Activated T-helper 17 cell treated with anti-CD3 and anti-CD28 coated beads, Interleukin-2, amount 50 U/mL, for 72 hours (primary cell): ENCODE measurements around the gene PDZD4. TPM values are rescaled to one million over a fixed set of nuclear protein-coding genes. Genes with fewer than 3 reads are reported as not detected.
A peak's percentile ranks its signal among the peaks of the same experiment; 100 is the strongest.

Experiments
- ATAC-seq: fragments of 150-1000 bp; cut with Tn5 transposase; replicated peaks from 2 replicates; pipeline ENCODE4 v1.10.0; 2021; ENCODE audit warnings: mild to moderate bottlenecking, moderate library complexity
- H3K27ac Mint-ChIP-seq: one replicate; pipeline ENCODE4 v1.8.0; 2022; ENCODE audit warnings: mixed read lengths
- H3K27me3 Mint-ChIP-seq: one replicate; pipeline ENCODE4 v1.8.0; 2022; ENCODE audit warnings: mixed read lengths
- H3K36me3 Mint-ChIP-seq: one replicate; pipeline ENCODE4 v1.8.0; 2022; ENCODE audit warnings: low read depth, mild to moderate bottlenecking, mixed read lengths
- H3K4me1 Mint-ChIP-seq: one replicate; pipeline ENCODE4 v1.8.0; 2022; ENCODE audit warnings: mixed read lengths
- H3K4me3 Mint-ChIP-seq: one replicate; pipeline ENCODE4 v1.8.0; 2022; ENCODE audit warnings: mild to moderate bottlenecking, mixed read lengths
- H3K9me3 Mint-ChIP-seq: one replicate; pipeline ENCODE4 v1.8.0; 2022; ENCODE audit warnings: mixed read lengths
- total RNA-seq, 2 donors: library from RNA; stranded (reverse); gene quantifications; one replicate each; pipeline ENCODE4 v1.2.3, GENCODE V29; 2022

PDZD4 gene
- total RNA-seq, 2 donors from 2014 or later = 1.3 to 8.0 TPM

- no peaks in the 10 kb centered on the region for H3K4me1 Mint-ChIP-seq
- no peaks in the 10 kb centered on the region for H3K9me3 Mint-ChIP-seq
- H3K4me3 Mint-ChIP-seq = no peak overlapping the region
- no peak for ATAC-seq
- H3K27me3 Mint-ChIP-seq = no peaks in the 10 kb centered on the region
- H3K27ac Mint-ChIP-seq = no peak overlapping the region
- H3K36me3 Mint-ChIP-seq = peaks cover 38% of the 10 kb centered on the region
These were observed 31.0 kb downstream of the PDZD4 start for GRCh38 chrX:153799326-153799725.

DNA sequence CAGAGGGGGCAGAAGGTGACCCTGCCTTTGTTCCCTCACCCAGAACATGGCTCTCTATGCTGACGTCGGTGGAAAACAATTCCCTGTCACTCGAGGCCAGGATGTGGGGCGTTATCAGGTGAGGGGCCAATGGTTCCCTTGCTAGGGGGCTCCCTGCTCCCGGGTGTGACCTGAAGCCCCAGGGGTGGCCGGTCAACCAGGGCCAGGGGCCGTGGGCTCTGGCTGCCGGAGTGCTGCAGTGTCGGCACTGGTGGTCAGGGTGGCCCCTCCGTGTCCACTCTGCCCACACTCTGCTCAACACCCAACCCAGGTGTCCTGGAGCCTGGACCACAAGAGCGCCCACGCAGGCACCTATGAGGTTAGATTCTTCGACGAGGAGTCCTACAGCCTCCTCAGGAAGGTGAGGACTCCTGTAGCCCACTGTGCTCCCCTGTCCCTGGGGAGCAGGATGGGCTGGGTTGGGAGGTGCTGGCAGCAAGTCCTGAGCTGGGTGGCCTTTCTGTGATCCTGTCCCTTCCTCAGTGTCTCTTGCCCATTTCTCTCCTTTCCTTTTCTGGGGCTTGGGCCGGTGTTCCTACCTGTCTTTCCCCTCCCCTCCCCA lies 32.8 kb downstream of the PDZD4 start:
- H3K4me3 Mint-ChIP-seq = peak overlapping the region; percentile 85
- no peak overlapping the region for H3K27ac Mint-ChIP-seq
- no peaks in the 10 kb centered on the region for H3K9me3 Mint-ChIP-seq
- no peaks in the 10 kb centered on the region for H3K27me3 Mint-ChIP-seq
- peaks cover 48% of the 10 kb centered on the region for H3K36me3 Mint-ChIP-seq
- ATAC-seq = no peak
- H3K4me1 Mint-ChIP-seq = no peaks in the 10 kb centered on the region

GRCh38 chrX:153794897-153795816 lies 35.2 kb downstream of the PDZD4 start:
- H3K36me3 Mint-ChIP-seq = peaks cover 48% of the 10 kb centered on the region
- H3K27me3 Mint-ChIP-seq = no peaks in the 10 kb centered on the region
- peak; percentile 13 for ATAC-seq
- H3K27ac Mint-ChIP-seq = peak overlapping the region; percentile 86
- no peaks in the 10 kb centered on the region for H3K9me3 Mint-ChIP-seq
- H3K4me1 Mint-ChIP-seq = no peaks in the 10 kb centered on the region
- peak overlapping the region; percentile 85 for H3K4me3 Mint-ChIP-seq

DNA sequence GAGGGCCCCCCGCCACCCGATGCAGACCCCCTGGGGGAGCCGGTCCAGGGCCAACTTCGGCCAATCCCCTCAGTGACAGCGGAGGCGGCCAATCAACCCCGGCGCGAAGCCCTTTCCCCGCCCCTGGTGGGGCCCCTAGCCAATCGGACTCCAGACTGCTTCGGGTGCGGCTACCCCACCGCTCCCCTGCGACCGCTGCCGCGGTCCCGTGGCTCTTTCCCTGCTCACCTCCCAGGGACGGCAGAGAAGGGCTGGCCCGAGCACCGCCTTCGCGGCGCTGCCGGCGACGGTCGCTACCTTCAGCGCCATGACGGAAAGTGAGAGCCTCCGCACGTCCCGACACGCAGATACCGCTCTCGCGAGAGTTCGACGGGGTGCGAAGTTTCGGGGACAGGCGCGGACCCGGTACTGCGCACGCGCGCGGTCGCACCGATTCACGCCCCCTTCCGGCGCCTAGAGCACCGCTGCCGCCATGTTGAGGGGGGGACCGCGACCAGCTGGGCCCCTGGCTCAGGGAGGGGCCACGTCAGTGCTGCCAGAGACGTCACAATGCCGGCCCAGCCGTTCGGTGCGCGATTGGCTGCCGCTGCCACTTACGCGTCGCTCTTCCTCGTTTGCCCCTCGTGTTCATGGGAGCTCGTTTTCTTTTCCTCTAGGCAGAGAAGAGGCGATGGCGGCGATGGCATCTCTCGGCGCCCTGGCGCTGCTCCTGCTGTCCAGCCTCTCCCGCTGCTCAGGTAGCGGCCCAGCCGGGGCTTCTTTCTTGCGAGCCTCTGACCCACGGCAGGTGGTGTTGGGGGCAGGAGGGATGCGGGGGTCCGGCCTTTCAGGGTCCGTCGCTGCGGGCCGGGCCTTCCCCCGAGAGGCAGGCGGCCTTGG lies 36.1 kb downstream of the PDZD4 start, which contains the start of the genes IDH3G and SSR4:
IDH3G (minus strand) TSS at position 358 of the 879 bp plus-strand sequence; CDS start at position 309, 49 bp downstream.
SSR4 (plus strand) TSS at position 651 of the 879 bp plus-strand sequence; CDS start at position 671, 20 bp downstream.
- Mint-ChIP-seq H3K36me3 (peaks cover 47% of the 10 kb centered on the region), H3K4me3 (peak within 1 kb of the TSS; percentile 85), H3K9me3 (no peaks in the 10 kb centered on the region), H3K4me1 (no peaks in the 10 kb centered on the region), H3K27me3 (no peaks in the 10 kb centered on the region), H3K27ac (peak within 1 kb of the TSS; percentile 86)
- peak; percentile 98 for ATAC-seq

GRCh38 chrX:153793291-153793690 lies 37.1 kb downstream of the PDZD4 start:
- ATAC-seq = no peak

DNA sequence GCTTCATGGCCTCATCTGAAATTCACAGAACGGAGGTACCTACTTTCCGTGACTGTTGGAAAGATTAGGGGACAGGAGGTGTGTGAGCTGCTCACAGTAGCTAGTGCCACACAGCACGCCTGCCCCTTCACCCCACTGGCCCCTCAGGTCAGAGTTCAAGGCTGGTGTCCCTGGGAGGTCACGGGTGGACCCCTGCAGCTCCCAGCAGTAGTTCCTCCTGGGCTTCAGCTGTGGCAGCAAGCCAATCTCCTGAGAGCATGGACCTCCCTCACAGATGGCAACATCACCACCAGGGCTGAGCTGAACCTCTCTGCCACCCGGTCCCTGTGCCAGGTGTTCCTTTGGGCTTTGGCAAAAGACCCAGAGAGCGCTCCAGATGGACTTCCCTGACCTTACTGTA lies 38.0 kb downstream of the PDZD4 start:
- no peaks in the 10 kb centered on the region for H3K4me1 Mint-ChIP-seq
- no peaks in the 10 kb centered on the region for H3K9me3 Mint-ChIP-seq
- no peak overlapping the region for H3K27ac Mint-ChIP-seq
- peak overlapping the region; percentile 85 for H3K4me3 Mint-ChIP-seq
- no peaks in the 10 kb centered on the region for H3K27me3 Mint-ChIP-seq
- no peak for ATAC-seq
- peaks cover 34% of the 10 kb centered on the region for H3K36me3 Mint-ChIP-seq

More at GRCh38 chrX:153793291-153793690, 37.1 kb downstream of the PDZD4 start:
- no peaks in the 10 kb centered on the region for H3K4me1 Mint-ChIP-seq
- peaks cover 38% of the 10 kb centered on the region for H3K36me3 Mint-ChIP-seq
- peak overlapping the region; percentile 86 for H3K27ac Mint-ChIP-seq
- H3K9me3 Mint-ChIP-seq = no peaks in the 10 kb centered on the region
- H3K4me3 Mint-ChIP-seq = peak overlapping the region; percentile 85
- no peaks in the 10 kb centered on the region for H3K27me3 Mint-ChIP-seq

DNA sequence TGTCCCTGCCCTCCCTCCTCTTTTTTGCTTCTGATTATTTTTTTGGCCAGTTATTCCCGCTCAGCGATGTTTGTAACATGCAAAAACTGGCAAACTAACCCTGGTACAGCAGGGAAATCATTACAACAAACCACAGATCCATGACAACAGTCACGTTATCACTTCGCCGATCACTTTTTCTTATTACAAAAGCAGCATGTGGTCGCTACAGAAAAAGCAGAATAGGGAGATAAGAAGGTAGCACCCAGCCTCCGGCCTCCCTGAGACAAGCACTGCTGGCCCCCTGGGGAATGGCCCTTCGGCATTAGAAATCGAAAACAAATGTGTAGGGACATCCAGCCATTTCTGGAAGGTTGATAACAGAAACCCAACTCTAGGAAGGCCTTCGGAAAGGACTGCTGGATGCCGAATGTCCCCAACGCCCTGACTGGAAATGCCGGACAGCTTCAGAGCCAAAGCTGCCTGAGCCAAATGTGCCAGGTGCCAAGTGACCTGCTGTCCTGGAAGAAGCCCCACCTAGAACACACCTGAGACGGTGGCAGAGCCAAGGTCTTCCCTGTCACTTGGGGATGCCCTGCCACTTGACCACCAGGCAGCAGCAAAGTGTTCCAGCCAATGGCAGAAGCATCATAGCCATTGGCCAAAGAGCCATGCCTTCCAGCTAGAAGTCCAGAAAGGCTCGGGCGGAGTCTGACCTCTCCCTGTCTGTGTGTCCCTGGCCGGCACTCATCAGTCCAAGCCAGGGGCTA lies 39.1 kb downstream of the PDZD4 start:
- Mint-ChIP-seq H3K27me3 (no peaks in the 10 kb centered on the region), H3K4me1 (no peaks in the 10 kb centered on the region), H3K27ac (no peak overlapping the region), H3K4me3 (no peak overlapping the region), H3K9me3 (no peaks in the 10 kb centered on the region), H3K36me3 (peaks cover 30% of the 10 kb centered on the region)
- ATAC-seq = no peak

- Mint-ChIP-seq H3K36me3 (peaks cover 30% of the 10 kb centered on the region), H3K27me3 (no peaks in the 10 kb centered on the region), H3K27ac (no peak overlapping the region), H3K9me3 (no peaks in the 10 kb centered on the region), H3K4me3 (no peak overlapping the region), H3K4me1 (no peaks in the 10 kb centered on the region)
- no peak for ATAC-seq
These were observed 40.7 kb downstream of the PDZD4 start for GRCh38 chrX:153789654-153790053.

- no peak overlapping the region for H3K27ac Mint-ChIP-seq
- H3K4me1 Mint-ChIP-seq = no peaks in the 10 kb centered on the region
- no peaks in the 10 kb centered on the region for H3K27me3 Mint-ChIP-seq
- peaks cover 18% of the 10 kb centered on the region for H3K36me3 Mint-ChIP-seq
- no peak overlapping the region for H3K4me3 Mint-ChIP-seq
- ATAC-seq = no peak
- H3K9me3 Mint-ChIP-seq = no peaks in the 10 kb centered on the region
These were observed 43.7 kb downstream of the PDZD4 start for GRCh38 chrX:153786669-153787068.

GRCh38 chrX:153784325-153784967 lies 45.9 kb downstream of the PDZD4 start:
- no peaks in the 10 kb centered on the region for H3K4me1 Mint-ChIP-seq
- no peak overlapping the region for H3K4me3 Mint-ChIP-seq
- no peak overlapping the region for H3K27ac Mint-ChIP-seq
- peaks cover 7% of the 10 kb centered on the region for H3K27me3 Mint-ChIP-seq
- ATAC-seq = no peak
- peaks cover 24% of the 10 kb centered on the region for H3K36me3 Mint-ChIP-seq
- H3K9me3 Mint-ChIP-seq = no peaks in the 10 kb centered on the region

- Mint-ChIP-seq H3K4me3 (no peak overlapping the region), H3K27me3 (peaks cover 7% of the 10 kb centered on the region), H3K4me1 (no peaks in the 10 kb centered on the region), H3K36me3 (peaks cover 24% of the 10 kb centered on the region), H3K27ac (no peak overlapping the region), H3K9me3 (no peaks in the 10 kb centered on the region)
- ATAC-seq = no peak
These were observed 46.8 kb downstream of the PDZD4 start for GRCh38 chrX:153783378-153784013.

GRCh38 chrX:153782871-153783270 lies 47.5 kb downstream of the PDZD4 start:
- H3K27ac Mint-ChIP-seq = no peak overlapping the region
- H3K4me1 Mint-ChIP-seq = no peaks in the 10 kb centered on the region
- H3K4me3 Mint-ChIP-seq = no peak overlapping the region
- peaks cover 7% of the 10 kb centered on the region for H3K27me3 Mint-ChIP-seq
- H3K9me3 Mint-ChIP-seq = no peaks in the 10 kb centered on the region
- peaks cover 24% of the 10 kb centered on the region for H3K36me3 Mint-ChIP-seq
- ATAC-seq = no peak

GRCh38 chrX:153782313-153782712 lies 48.0 kb downstream of the PDZD4 start:
- ATAC-seq = peak; percentile 25
- Mint-ChIP-seq H3K36me3 (peaks cover 24% of the 10 kb centered on the region), H3K4me1 (no peaks in the 10 kb centered on the region), H3K4me3 (no peak overlapping the region), H3K27ac (no peak overlapping the region), H3K27me3 (peaks cover 7% of the 10 kb centered on the region), H3K9me3 (no peaks in the 10 kb centered on the region)
